Measurements from ENCODE around the gene CX3CR1.
A peak's percentile ranks its signal among the peaks of the same experiment; 100 is the strongest.

Gene CX3CR1

GRCh38 chr3:39302178-39302577 is 22.3 kb upstream of the CX3CR1 start:
- Histone ChIP-seq H3K9me3 (ENCODE audit: insufficient read depth, low read length) (peaks cover 19% of the 10 kb centered on the region; the same call in 1 of the 2 replicates), H3K9ac (ENCODE audit: insufficient read length, low read depth) (no peak overlapping the region), H3K4me1 (ENCODE audit: insufficient read depth, insufficient read length) (no peaks in the 10 kb centered on the region), H3K4me3 (ENCODE audit: insufficient read length, low read depth) (no peak overlapping the region), H3K36me3 (ENCODE audit: insufficient read depth, insufficient read length, low read length) (no peaks in the 10 kb centered on the region), H3K27me3 (ENCODE audit: insufficient read depth, insufficient read length) (no peaks in the 10 kb centered on the region)
- no peak for TF ChIP-seq ZNF274 (IDR thresholded peaks at IDR 0.05; ENCODE audit: low read depth, low read length)
- DNase-seq (ENCODE audit: low read depth, low spot score): no peak

- TF ChIP-seq YY1 (IDR thresholded peaks at IDR 0.05; ENCODE audit: insufficient read depth, insufficient read length) (no peak), SUZ12 (IDR thresholded peaks at IDR 0.05; ENCODE audit: extremely low read depth, insufficient read depth, insufficient read length) (no peak), ZNF274 (IDR thresholded peaks at IDR 0.05; ENCODE audit: low read depth, low read length) (no peak)
- Histone ChIP-seq H3K9me3 (ENCODE audit: insufficient read depth, low read length) (0 out of 2 replicates have a peak, but pooled peaks cover 11% of the 10 kb centered on the region), H3K9ac (ENCODE audit: insufficient read length, low read depth) (no peak overlapping the region), H3K27me3 (ENCODE audit: insufficient read depth, insufficient read length) (no peaks in the 10 kb centered on the region), H3K4me1 (ENCODE audit: insufficient read depth, insufficient read length) (no peaks in the 10 kb centered on the region), H3K36me3 (ENCODE audit: insufficient read depth, insufficient read length, low read length) (no peaks in the 10 kb centered on the region), H3K4me3 (ENCODE audit: insufficient read length, low read depth) (no peak overlapping the region)
- DNase-seq (ENCODE audit: low read depth, low spot score): no peak
Observed at GRCh38 chr3:39299279-39299678, 19.4 kb upstream of the CX3CR1 start.

- H3K9me3 ChIP-seq (ENCODE audit: insufficient read depth, low read length): no peaks in the 10 kb centered on the region
- no peak overlapping the region for H3K9ac ChIP-seq (ENCODE audit: insufficient read length, low read depth)
- no peak for DNase-seq (ENCODE audit: low read depth, low spot score)
- H3K4me1 ChIP-seq (ENCODE audit: insufficient read depth, insufficient read length): no peaks in the 10 kb centered on the region
- no peak overlapping the region for H3K4me3 ChIP-seq (ENCODE audit: insufficient read length, low read depth)
- no peaks in the 10 kb centered on the region for H3K27me3 ChIP-seq (ENCODE audit: insufficient read depth, insufficient read length)
- H3K36me3 ChIP-seq (ENCODE audit: insufficient read depth, insufficient read length, low read length): no peaks in the 10 kb centered on the region
- TF ChIP-seq SUZ12 (IDR thresholded peaks at IDR 0.05; ENCODE audit: extremely low read depth, insufficient read depth, insufficient read length) (no peak), YY1 (IDR thresholded peaks at IDR 0.05; ENCODE audit: insufficient read depth, insufficient read length) (no peak), ZNF274 (IDR thresholded peaks at IDR 0.05; ENCODE audit: low read depth, low read length) (no peak)
Observed at GRCh38 chr3:39296197-39297077, 16.6 kb upstream of the CX3CR1 start.

- no peaks in the 10 kb centered on the region for H3K4me1 ChIP-seq (ENCODE audit: insufficient read depth, insufficient read length)
- H3K9ac ChIP-seq (ENCODE audit: insufficient read length, low read depth): no peak overlapping the region
- H3K27me3 ChIP-seq (ENCODE audit: insufficient read depth, insufficient read length): no peaks in the 10 kb centered on the region
- H3K4me3 ChIP-seq (ENCODE audit: insufficient read length, low read depth): no peak overlapping the region
- H3K9me3 ChIP-seq (ENCODE audit: insufficient read depth, low read length): no peaks in the 10 kb centered on the region
- no peak for TF ChIP-seq SUZ12 (IDR thresholded peaks at IDR 0.05; ENCODE audit: extremely low read depth, insufficient read depth, insufficient read length)
- TF ChIP-seq YY1 (IDR thresholded peaks at IDR 0.05; ENCODE audit: insufficient read depth, insufficient read length): no peak
- no peak for TF ChIP-seq ZNF274 (IDR thresholded peaks at IDR 0.05; ENCODE audit: low read depth, low read length)
- no peak for DNase-seq (ENCODE audit: low read depth, low spot score)
- no peaks in the 10 kb centered on the region for H3K36me3 ChIP-seq (ENCODE audit: insufficient read depth, insufficient read length, low read length)
Observed at GRCh38 chr3:39295184-39295775, 15.4 kb upstream of the CX3CR1 start.

DNA sequence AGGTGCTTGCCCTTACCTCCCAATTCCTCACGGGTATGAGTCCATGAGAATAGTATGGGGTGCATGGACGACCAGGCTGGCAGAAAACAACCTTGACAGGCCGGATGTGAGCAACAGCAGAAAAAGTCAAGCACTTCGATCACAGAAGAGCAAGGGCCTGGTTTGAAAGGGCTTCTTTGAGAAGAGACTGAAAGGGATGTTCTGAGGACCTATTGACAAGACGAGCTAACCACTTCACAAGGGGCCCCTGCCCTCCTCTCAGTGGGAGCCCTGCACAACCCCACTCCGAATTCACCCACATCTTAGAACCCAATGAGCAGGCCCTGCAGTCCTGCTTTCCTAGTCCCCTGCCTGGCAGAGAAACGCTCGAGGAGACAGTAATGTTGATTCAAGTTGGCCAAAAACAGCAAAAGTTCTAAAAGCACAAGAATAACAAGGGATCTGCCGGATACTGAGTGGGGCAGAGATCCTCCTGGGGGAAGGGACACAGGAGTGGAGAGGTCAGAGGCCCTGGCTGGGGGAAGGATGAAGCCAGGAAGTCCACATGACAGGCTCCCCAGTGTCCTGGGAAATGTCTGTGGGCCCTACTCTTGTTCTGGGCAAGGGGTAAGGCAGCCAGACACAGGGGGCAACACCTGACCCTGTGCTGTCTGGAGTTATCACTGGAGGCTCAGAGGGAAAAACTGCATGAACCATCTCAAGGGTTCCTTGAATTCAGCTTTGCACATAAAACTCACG is 14.8 kb upstream of the CX3CR1 start:
- H3K4me1 ChIP-seq (ENCODE audit: insufficient read depth, insufficient read length): no peaks in the 10 kb centered on the region
- no peaks in the 10 kb centered on the region for H3K27me3 ChIP-seq (ENCODE audit: insufficient read depth, insufficient read length)
- H3K36me3 ChIP-seq (ENCODE audit: insufficient read depth, insufficient read length, low read length): no peaks in the 10 kb centered on the region
- H3K9me3 ChIP-seq (ENCODE audit: insufficient read depth, low read length): no peaks in the 10 kb centered on the region
- no peak overlapping the region for H3K9ac ChIP-seq (ENCODE audit: insufficient read length, low read depth)
- no peak overlapping the region for H3K4me3 ChIP-seq (ENCODE audit: insufficient read length, low read depth)
- TF ChIP-seq YY1 (IDR thresholded peaks at IDR 0.05; ENCODE audit: insufficient read depth, insufficient read length) (no peak), SUZ12 (IDR thresholded peaks at IDR 0.05; ENCODE audit: extremely low read depth, insufficient read depth, insufficient read length) (no peak), ZNF274 (IDR thresholded peaks at IDR 0.05; ENCODE audit: low read depth, low read length) (no peak)
- DNase-seq (ENCODE audit: low read depth, low spot score): no peak

DNA sequence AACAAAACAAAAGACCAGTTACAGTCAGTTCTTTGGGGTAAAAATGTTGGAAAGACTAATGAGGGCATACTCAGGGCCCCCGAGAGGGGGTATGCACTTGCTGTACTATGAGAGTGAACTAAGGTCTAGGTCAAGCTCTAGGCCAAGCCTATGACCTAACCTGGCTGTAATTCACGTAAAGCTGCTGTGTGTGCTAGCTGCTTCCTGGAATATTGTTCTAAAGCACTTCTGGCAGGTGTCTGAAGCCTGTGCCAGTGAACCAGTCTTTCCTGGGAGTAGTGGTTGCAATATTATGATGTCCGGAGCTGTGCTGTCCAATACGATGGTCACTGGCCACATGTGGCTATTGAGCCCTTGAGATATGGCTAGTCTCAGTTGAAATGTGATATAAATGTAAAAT is 13.1 kb upstream of the CX3CR1 start:
- DNase-seq (ENCODE audit: low read depth, low spot score): no peak
- Histone ChIP-seq H3K9ac (ENCODE audit: insufficient read length, low read depth) (no peak overlapping the region), H3K9me3 (ENCODE audit: insufficient read depth, low read length) (no peaks in the 10 kb centered on the region), H3K27me3 (ENCODE audit: insufficient read depth, insufficient read length) (no peaks in the 10 kb centered on the region), H3K4me1 (ENCODE audit: insufficient read depth, insufficient read length) (no peaks in the 10 kb centered on the region), H3K36me3 (ENCODE audit: insufficient read depth, insufficient read length, low read length) (no peaks in the 10 kb centered on the region), H3K4me3 (ENCODE audit: insufficient read length, low read depth) (no peak overlapping the region)
- TF ChIP-seq ZNF274 (IDR thresholded peaks at IDR 0.05; ENCODE audit: low read depth, low read length): no peak
- TF ChIP-seq SUZ12 (IDR thresholded peaks at IDR 0.05; ENCODE audit: extremely low read depth, insufficient read depth, insufficient read length): no peak
- TF ChIP-seq YY1 (IDR thresholded peaks at IDR 0.05; ENCODE audit: insufficient read depth, insufficient read length): no peak

- no peaks in the 10 kb centered on the region for H3K36me3 ChIP-seq (ENCODE audit: insufficient read depth, insufficient read length, low read length)
- no peak overlapping the region for H3K4me3 ChIP-seq (ENCODE audit: insufficient read length, low read depth)
- no peak overlapping the region for H3K9ac ChIP-seq (ENCODE audit: insufficient read length, low read depth)
- peak; percentile 66 for DNase-seq (ENCODE audit: low read depth, low spot score)
- no peaks in the 10 kb centered on the region for H3K27me3 ChIP-seq (ENCODE audit: insufficient read depth, insufficient read length)
- no peak for TF ChIP-seq YY1 (IDR thresholded peaks at IDR 0.05; ENCODE audit: insufficient read depth, insufficient read length)
- TF ChIP-seq ZNF274 (IDR thresholded peaks at IDR 0.05; ENCODE audit: low read depth, low read length): no peak
- no peaks in the 10 kb centered on the region for H3K4me1 ChIP-seq (ENCODE audit: insufficient read depth, insufficient read length)
- no peaks in the 10 kb centered on the region for H3K9me3 ChIP-seq (ENCODE audit: insufficient read depth, low read length)
Observed at GRCh38 chr3:39291903-39292329, 12.1 kb upstream of the CX3CR1 start.

All from NT2/D1 (cell line).